HEK293 (cell line): Measurements from ENCODE around the gene RGS6.
A peak's percentile ranks its signal among the peaks of the same experiment; 100 is the strongest.

Source experiments
- CTCF ChIA-PET: fragments of 350-600 bp; formaldehyde crosslinking; extraction: SDS; loops from one replicate; lab custom pipeline; 2021; ENCODE audit warnings: antibody characterized with exemption; lab: Yijun Ruan, JAX
- POLR2A ChIA-PET: fragments of 300-600 bp; formaldehyde crosslinking; extraction: SDS; loops from one replicate; lab custom pipeline; 2020; ENCODE audit warnings: antibody characterized with exemption, inconsistent platforms; lab: Yijun Ruan, JAX
- H3K27ac ChIP-seq: fragments of 200-500 bp; sonication (Bioruptor generic); 2 replicates; pipeline ENCODE4 v1.5.1; 2014; ENCODE audit warnings: low read depth, low read length, control low read depth, inconsistent platforms; ENCODE audit errors: extremely low read depth
- H3K36me3 ChIP-seq, 2 experiments: fragments of 200-500 bp in 1 of 2; sonication (Bioruptor generic) in 1 of 2; 1 replicate in 1 of 2; 2 replicates in 1 of 2; pipeline ENCODE4 v1.5.1; 2014 to 2017; ENCODE audit warnings: inconsistent platforms in 2 of 2, low read length in 2 of 2; ENCODE audit not compliant: control insufficient read depth in 2 of 2, insufficient read depth in 1 of 2
- H3K4me1 ChIP-seq: fragments of 200-500 bp; sonication (Bioruptor generic); 2 replicates; pipeline ENCODE4 v1.5.1; 2014; ENCODE audit warnings: mild to moderate bottlenecking, low read length, inconsistent platforms; ENCODE audit not compliant: control insufficient read depth, insufficient read depth
- H3K4me3 ChIP-seq: 2 replicates; pipeline ENCODE4 v1.5.1; 2011; ENCODE audit warnings: low read depth, mild to moderate bottlenecking, control low read depth, low read length, moderate library complexity
- H3K9me3 ChIP-seq: fragments of 200-500 bp; sonication (Bioruptor generic); 2 replicates; pipeline ENCODE4 v1.5.1; 2014; ENCODE audit warnings: low read depth, low read length, inconsistent platforms; ENCODE audit not compliant: control insufficient read depth, insufficient read depth
- EGR2 ChIP-seq: fragments of 450-650 bp; formaldehyde crosslinking; IDR thresholded peaks from 2 replicates; pipeline ENCODE4 v1.5.1; 2016; ENCODE audit warnings: low read depth, missing biosample characterization, missing genetic modification characterization
- GLI4 ChIP-seq: fragments of 450-650 bp; formaldehyde crosslinking; IDR thresholded peaks from 2 replicates; pipeline ENCODE4 v1.5.1; 2016; ENCODE audit warnings: missing biosample characterization, missing genetic modification characterization
- GLIS1 ChIP-seq: fragments of 450-650 bp; formaldehyde crosslinking; IDR thresholded peaks from 2 replicates; pipeline ENCODE4 v1.5.1; 2016; ENCODE audit warnings: missing biosample characterization, missing genetic modification characterization
- IKZF3 ChIP-seq: fragments of 450-650 bp; IDR thresholded peaks from 2 replicates; pipeline ENCODE4 v1.5.0; 2018; ENCODE audit warnings: missing biosample characterization, mild to moderate bottlenecking, missing genetic modification characterization, moderate library complexity
- MEIS1 ChIP-seq: sonication (generic); formaldehyde crosslinking; IDR thresholded peaks from 2 replicates; pipeline ENCODE4 v1.8.1; 2022; ENCODE audit warnings: missing genetic modification reagents, mild to moderate bottlenecking, borderline replicate concordance
- PRDM1 ChIP-seq: fragments of 450-650 bp; formaldehyde crosslinking; IDR thresholded peaks from 2 replicates; pipeline ENCODE4; 2016; ENCODE audit warnings: missing biosample characterization, missing genetic modification characterization
- SETDB1 ChIP-seq: IDR thresholded peaks from one replicate; pipeline ENCODE4 v1.6.1; 2017; ENCODE audit warnings: mild to moderate bottlenecking, low read length, moderate library complexity, mixed read lengths; ENCODE audit not compliant: insufficient read length
- SP2 ChIP-seq: fragments of 450-650 bp; formaldehyde crosslinking; IDR thresholded peaks from 2 replicates; pipeline ENCODE4 v1.5.1; 2016; ENCODE audit warnings: missing biosample characterization, missing genetic modification characterization
- TRIM28 ChIP-seq: IDR thresholded peaks from 2 replicates; pipeline ENCODE4 v1.6.1; 2011; ENCODE audit warnings: low read length, control low read depth, borderline replicate concordance
- ZBTB48 ChIP-seq: fragments of 450-650 bp; formaldehyde crosslinking; IDR thresholded peaks from 2 replicates; pipeline ENCODE4 v1.5.1; 2016; ENCODE audit warnings: missing biosample characterization, missing genetic modification characterization
- ZNF114 ChIP-seq: fragments of 450-650 bp; formaldehyde crosslinking; IDR thresholded peaks from 2 replicates; pipeline ENCODE4 v1.5.0; 2017; ENCODE audit warnings: missing biosample characterization, missing genetic modification characterization
- ZNF433 ChIP-seq: fragments of 450-650 bp; formaldehyde crosslinking; IDR thresholded peaks from 2 replicates; pipeline ENCODE4 v1.5.1; 2016; ENCODE audit warnings: missing biosample characterization, missing genetic modification characterization, low read depth
- ZNF571 ChIP-seq: fragments of 450-650 bp; formaldehyde crosslinking; IDR thresholded peaks from 2 replicates; pipeline ENCODE4 v1.5.0; 2017; ENCODE audit warnings: missing biosample characterization, missing genetic modification characterization
- TF ChIP-seq, protein P1 (sequence below): fragments of 450-650 bp; formaldehyde crosslinking; IDR thresholded peaks from 2 replicates; pipeline ENCODE4 v1.5.1; 2016; ENCODE audit warnings: missing biosample characterization, missing genetic modification characterization
- TF ChIP-seq, protein P2 (sequence below): fragments of 450-650 bp; formaldehyde crosslinking; IDR thresholded peaks from 2 replicates; pipeline ENCODE4 v1.5.1; 2017; ENCODE audit warnings: missing biosample characterization, missing genetic modification characterization
- TF ChIP-seq, protein P3 (sequence below): fragments of 450-650 bp; formaldehyde crosslinking; IDR thresholded peaks from 2 replicates; pipeline ENCODE4 v1.5.1; 2016; ENCODE audit warnings: missing biosample characterization, missing genetic modification characterization, borderline replicate concordance
- TF ChIP-seq, protein P4 (sequence below): fragments of 450-650 bp; formaldehyde crosslinking; IDR thresholded peaks from 2 replicates; pipeline ENCODE4 v1.5.1; 2016; ENCODE audit warnings: missing biosample characterization, missing genetic modification characterization
- TF ChIP-seq, protein P5 (sequence below): fragments of 450-650 bp; formaldehyde crosslinking; IDR thresholded peaks from 2 replicates; pipeline ENCODE4 v1.5.1; 2016; ENCODE audit warnings: missing biosample characterization, missing genetic modification characterization

The RGS6 gene

DNA sequence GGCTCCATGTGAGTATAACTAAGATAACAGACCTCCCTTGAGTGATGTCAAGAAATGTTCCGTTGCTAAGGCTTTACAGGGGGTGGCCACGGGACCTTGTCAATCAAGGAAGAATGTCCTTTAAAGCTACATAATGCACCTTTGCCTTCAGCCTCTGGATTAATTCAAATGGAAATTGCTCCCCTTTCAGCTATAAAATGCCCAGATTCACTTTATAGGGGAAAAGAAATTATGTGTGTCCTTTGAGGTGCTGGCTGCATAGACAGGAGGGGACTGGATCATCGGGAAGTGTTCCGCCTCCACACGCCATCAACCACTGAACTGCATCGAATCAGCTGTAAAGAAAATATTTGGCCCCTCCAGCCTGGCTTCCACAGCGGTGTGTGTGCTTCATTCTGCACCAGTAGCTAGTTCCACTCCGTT, 546.3 kb downstream of the RGS6 start (continued):
- TF ChIP-seq SETDB1 (no peak), ZNF433 (tag by site-specific recombination) (no peak), EGR2 (tag by site-specific recombination) (no peak), GLI4 (tag by site-specific recombination) (no peak), MEIS1 (CRISPR knock-in tag) (no peak), ZNF571 (no peak), SP2 (tag by site-specific recombination) (no peak)
- TF ChIP-seq, protein P1, sequence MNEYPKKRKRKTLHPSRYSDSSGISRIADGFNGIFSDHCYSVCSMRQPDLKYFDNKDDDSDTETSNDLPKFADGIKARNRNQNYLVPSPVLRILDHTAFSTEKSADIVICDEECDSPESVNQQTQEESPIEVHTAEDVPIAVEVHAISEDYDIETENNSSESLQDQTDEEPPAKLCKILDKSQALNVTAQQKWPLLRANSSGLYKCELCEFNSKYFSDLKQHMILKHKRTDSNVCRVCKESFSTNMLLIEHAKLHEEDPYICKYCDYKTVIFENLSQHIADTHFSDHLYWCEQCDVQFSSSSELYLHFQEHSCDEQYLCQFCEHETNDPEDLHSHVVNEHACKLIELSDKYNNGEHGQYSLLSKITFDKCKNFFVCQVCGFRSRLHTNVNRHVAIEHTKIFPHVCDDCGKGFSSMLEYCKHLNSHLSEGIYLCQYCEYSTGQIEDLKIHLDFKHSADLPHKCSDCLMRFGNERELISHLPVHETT (tag by site-specific recombination), result no peak
- TF ChIP-seq, protein P2, sequence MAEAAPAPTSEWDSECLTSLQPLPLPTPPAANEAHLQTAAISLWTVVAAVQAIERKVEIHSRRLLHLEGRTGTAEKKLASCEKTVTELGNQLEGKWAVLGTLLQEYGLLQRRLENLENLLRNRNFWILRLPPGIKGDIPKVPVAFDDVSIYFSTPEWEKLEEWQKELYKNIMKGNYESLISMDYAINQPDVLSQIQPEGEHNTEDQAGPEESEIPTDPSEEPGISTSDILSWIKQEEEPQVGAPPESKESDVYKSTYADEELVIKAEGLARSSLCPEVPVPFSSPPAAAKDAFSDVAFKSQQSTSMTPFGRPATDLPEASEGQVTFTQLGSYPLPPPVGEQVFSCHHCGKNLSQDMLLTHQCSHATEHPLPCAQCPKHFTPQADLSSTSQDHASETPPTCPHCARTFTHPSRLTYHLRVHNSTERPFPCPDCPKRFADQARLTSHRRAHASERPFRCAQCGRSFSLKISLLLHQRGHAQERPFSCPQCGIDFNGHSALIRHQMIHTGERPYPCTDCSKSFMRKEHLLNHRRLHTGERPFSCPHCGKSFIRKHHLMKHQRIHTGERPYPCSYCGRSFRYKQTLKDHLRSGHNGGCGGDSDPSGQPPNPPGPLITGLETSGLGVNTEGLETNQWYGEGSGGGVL (tag by site-specific recombination), result no peak
- TF ChIP-seq, protein P3, sequence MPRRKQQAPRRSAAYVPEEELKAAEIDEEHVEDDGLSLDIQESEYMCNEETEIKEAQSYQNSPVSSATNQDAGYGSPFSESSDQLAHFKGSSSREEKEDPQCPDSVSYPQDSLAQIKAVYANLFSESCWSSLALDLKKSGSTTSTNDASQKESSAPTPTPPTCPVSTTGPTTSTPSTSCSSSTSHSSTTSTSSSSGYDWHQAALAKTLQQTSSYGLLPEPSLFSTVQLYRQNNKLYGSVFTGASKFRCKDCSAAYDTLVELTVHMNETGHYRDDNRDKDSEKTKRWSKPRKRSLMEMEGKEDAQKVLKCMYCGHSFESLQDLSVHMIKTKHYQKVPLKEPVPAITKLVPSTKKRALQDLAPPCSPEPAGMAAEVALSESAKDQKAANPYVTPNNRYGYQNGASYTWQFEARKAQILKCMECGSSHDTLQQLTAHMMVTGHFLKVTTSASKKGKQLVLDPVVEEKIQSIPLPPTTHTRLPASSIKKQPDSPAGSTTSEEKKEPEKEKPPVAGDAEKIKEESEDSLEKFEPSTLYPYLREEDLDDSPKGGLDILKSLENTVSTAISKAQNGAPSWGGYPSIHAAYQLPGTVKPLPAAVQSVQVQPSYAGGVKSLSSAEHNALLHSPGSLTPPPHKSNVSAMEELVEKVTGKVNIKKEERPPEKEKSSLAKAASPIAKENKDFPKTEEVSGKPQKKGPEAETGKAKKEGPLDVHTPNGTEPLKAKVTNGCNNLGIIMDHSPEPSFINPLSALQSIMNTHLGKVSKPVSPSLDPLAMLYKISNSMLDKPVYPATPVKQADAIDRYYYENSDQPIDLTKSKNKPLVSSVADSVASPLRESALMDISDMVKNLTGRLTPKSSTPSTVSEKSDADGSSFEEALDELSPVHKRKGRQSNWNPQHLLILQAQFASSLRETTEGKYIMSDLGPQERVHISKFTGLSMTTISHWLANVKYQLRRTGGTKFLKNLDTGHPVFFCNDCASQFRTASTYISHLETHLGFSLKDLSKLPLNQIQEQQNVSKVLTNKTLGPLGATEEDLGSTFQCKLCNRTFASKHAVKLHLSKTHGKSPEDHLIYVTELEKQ, result no peak
- TF ChIP-seq, protein P4, sequence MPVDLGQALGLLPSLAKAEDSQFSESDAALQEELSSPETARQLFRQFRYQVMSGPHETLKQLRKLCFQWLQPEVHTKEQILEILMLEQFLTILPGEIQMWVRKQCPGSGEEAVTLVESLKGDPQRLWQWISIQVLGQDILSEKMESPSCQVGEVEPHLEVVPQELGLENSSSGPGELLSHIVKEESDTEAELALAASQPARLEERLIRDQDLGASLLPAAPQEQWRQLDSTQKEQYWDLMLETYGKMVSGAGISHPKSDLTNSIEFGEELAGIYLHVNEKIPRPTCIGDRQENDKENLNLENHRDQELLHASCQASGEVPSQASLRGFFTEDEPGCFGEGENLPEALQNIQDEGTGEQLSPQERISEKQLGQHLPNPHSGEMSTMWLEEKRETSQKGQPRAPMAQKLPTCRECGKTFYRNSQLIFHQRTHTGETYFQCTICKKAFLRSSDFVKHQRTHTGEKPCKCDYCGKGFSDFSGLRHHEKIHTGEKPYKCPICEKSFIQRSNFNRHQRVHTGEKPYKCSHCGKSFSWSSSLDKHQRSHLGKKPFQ (tag by site-specific recombination), result no peak
- TF ChIP-seq, all 188 proteins: peak for 0

DNA sequence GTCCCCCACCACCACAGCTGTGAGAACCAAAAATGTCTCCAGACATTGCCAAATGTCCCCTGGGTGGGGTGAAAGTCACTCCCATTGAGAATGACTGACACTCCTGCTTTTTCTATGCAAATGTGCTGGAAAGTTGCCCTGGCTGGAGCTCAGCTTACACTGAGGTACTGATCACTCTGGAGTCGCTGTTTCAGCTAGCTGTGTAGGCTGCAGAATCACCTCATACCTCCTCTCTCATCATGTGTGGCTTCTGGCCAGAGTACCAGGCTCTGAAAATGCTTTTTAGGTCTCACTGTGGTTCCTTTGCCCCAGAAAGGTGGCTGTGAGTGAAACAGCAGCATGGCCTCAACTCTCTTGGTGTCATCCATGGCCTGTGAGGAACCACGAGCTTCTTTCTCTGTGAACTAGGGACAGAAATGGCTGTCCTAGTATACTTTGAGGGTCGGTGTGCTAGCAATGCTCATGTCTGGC, 547.3 kb downstream of the RGS6 start:
- CTCF ChIA-PET, result interaction anchor here (0.7 kb wide), 1 partner anchor 26 kb away, joined by 3 read pairs; no protein-coding TSS in a partner anchor
- H3K9me3 ChIP-seq, result no peaks in the 10 kb centered on the region
- H3K4me3 ChIP-seq, result no peak overlapping the region
- H3K4me1 ChIP-seq, result peaks cover 5% of the 10 kb centered on the region
- TF ChIP-seq GLIS1 (tag by site-specific recombination) (peak; percentile 19; the same call in 1 of the 2 replicates), TRIM28 (no peak)
- POLR2A ChIA-PET, result no interaction called here
- no peak overlapping the region for H3K27ac ChIP-seq
- no peaks in the 10 kb centered on the region for H3K36me3 ChIP-seq

DNA sequence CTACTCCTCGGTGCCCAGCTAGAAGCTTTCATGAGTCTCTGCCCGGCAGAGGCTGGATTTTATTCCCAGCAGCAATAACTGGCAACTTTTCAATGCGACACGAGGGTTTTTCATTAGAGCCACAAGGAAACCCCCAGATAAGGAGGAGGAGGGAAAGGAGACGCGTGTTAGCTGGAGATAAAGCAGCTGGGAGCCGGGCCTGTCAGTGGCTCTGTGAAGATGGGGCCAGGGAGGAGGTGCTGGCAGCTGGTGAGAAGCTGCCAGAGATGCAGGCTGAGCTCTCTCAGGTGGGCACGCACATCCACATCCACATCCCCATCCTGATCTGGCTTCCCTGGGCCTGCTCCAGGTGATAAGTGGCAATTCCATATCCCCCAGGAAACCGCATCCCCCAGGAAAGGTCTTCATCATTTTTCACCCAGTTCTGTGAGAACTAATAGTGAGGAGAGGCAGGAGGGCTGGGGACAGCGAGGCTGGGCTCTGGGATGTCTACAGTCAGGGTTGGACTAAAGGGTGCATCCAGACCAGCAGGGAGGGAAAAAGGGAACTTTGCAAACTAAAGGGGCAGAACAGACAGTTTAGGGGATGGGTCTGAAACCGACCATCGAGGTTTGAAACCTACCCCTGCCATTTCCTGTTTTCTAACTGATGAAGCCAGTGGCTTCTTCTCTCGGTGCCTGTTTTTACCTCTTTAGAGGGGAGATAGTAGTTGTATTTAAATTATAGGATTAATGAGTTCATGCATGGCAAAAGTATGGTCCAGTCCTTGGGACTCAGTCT, 548.4 kb downstream of the RGS6 start:
- Histone ChIP-seq H3K4me3 (no peak overlapping the region), H3K36me3 (no peaks in the 10 kb centered on the region), H3K9me3 (no peaks in the 10 kb centered on the region), H3K4me1 (peaks cover 5% of the 10 kb centered on the region), H3K27ac (no peak overlapping the region)
- CTCF ChIA-PET, result interaction anchor here (0.7 kb wide), 1 partner anchor 25 kb away, joined by 3 read pairs; no protein-coding TSS in a partner anchor
- POLR2A ChIA-PET, result no interaction called here
- TF ChIP-seq PRDM1 (tag by site-specific recombination) (no peak), ZNF571 (no peak), ZNF114 (no peak), ZBTB48 (tag by site-specific recombination) (no peak), IKZF3 (tag by site-specific recombination) (no peak)
- TF ChIP-seq, protein P5, sequence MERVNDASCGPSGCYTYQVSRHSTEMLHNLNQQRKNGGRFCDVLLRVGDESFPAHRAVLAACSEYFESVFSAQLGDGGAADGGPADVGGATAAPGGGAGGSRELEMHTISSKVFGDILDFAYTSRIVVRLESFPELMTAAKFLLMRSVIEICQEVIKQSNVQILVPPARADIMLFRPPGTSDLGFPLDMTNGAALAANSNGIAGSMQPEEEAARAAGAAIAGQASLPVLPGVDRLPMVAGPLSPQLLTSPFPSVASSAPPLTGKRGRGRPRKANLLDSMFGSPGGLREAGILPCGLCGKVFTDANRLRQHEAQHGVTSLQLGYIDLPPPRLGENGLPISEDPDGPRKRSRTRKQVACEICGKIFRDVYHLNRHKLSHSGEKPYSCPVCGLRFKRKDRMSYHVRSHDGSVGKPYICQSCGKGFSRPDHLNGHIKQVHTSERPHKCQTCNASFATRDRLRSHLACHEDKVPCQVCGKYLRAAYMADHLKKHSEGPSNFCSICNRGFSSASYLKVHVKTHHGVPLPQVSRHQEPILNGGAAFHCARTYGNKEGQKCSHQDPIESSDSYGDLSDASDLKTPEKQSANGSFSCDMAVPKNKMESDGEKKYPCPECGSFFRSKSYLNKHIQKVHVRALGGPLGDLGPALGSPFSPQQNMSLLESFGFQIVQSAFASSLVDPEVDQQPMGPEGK (tag by site-specific recombination), result no peak
